ENCODE data around the gene DNAH2.
"Not testable (repeated sequence)": the region's sequence is repeated elsewhere in the genome, so short reads cannot be mapped to it uniquely, and the experiment has no call there.

Gene DNAH2

DNA sequence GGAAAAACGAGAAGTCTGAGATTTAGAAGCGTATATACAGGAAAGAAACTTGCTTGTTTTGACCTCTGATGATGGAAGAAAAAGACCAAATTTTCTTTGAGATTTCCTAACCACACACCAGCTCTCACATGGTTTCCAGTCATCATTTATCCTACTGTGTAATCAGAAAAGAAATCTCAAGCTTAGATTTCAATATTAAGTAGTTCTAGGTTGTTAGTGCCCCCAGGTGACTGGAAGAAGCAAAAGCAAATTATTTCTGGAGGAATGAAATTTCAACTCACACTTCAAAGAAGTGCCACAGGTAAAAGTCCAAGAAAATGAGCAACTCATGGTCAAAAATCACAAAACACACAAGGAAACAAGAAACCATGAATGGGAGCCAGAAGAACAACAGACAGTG lies 64.7 kb downstream of the DNAH2 start:
- no peak for DNase-seq

DNA sequence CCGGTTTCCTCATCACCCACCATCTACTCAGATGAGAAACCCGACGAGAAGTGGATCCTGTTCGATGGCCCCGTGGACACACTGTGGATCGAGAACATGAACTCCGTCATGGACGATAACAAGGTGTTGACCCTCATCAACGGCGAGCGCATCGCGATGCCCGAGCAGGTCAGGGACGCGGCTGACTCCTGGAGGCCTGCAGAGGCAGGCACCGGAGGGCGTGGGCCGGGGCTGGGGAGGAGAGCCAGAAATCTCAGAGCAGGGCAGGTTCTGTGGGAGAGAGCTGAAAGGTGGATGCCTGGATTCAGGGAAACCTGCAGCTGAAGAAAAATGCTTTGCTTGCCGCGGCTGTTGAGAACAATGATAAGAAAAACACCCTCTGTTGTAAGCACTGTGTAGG lies 69.3 kb downstream of the DNAH2 start:
- no peak for DNase-seq

DNA sequence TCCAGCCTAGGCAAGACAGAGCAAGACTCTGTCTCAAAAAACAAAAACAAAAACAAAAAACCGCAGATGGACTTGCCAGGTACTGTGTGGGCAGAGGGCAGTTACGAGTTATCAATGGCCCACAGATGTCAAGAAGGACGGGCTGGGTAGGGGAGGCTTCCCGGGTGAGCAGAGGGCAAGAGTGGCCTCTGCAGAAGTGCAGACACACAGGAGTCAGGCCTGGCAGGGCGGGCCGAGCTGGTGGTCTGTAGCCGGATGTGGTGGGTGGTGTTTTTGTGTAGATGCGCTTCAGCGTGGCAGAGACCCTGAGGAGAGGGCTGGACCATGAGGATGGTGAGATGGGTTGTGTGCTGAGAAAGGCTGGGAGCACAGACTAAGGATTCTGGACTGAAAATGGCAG lies 71.6 kb downstream of the DNAH2 start:
- peak; percentile 7 for DNase-seq

DNA sequence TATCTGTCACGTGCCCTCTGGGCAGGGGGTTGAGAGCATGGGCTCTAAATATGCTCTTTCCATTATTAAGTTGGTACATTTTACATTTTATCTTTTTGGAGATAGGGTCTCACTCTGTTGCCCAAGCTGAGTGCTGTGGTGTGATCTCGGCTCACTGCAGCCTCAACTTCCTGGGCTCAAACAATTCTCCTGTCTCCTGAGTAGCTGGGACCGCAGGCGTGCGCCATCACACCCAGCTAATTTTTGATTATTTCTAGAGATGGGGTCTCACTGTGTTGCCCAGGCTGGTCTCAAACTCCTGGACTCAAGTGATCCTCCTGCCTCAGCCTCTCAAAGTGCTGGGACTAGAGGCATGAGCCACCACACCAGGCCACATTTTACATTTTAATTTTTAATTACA lies 72.6 kb downstream of the DNAH2 start:
- DNase-seq, result no peak

DNA sequence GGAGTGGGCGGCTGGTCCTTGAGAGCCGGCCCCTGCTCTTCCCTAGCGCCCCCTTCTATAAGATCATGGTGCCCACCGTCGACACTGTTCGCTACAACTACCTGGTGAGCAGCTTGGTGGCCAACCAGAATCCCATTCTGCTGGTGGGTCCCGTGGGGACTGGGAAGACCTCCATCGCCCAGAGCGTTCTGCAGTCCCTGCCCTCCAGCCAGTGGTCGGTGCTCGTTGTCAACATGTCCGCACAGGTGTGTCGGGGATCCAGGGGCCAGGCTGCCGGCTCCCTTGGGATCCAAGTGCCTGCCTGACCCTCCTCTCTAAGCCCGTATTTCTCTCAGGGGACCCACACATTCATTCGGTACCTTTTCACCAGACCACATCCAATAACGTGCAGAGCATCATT lies 75.1 kb downstream of the DNAH2 start:
- no peak for DNase-seq

DNA sequence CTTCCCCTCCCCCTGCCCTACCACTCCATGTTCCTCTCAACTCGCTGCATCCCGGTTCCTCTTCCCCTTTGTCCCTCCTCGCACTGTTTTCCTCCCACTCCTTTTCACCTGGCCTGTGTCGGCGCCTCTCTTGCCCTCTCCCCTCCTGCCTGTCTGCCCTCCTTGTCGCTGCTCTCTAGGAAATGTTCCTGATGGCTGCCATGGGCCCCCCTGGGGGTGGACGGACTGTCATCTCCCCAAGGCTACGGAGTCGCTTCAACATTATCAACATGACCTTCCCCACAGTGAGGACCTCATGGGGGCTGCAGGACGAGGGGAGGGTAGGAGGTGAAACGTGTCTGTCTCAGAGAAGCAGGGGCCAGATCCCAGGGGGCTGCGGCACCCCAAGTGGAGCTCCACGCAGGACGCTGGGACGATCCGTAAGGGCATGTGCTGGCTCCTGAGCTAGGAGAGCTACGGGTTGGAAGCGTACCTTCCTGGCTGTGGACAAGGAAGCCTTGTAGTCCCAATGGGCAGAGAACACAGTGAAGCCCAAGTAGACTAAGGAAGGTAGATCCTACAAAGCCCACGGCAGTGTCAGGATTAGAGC lies 76.6 kb downstream of the DNAH2 start:
- DNase-seq, result no peak

DNA sequence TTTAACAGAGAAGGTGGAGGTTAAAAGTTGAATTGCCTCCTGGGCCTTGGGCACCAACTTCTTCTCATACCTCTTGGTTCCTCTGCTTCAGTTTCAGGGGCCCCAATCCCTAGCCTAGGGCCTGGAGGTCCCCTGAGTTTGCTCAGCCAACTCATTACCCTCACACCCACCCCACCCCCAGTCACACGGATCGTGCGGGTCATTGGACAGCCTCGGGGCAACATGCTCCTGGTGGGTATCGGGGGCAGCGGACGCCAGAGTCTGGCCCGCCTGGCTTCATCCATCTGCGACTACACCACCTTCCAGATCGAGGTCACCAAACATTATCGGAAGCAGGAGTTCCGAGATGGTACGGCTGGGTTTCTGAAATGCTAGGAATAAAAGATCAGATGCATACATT lies 80.4 kb downstream of the DNAH2 start:
- DNase-seq, result no peak

DNA sequence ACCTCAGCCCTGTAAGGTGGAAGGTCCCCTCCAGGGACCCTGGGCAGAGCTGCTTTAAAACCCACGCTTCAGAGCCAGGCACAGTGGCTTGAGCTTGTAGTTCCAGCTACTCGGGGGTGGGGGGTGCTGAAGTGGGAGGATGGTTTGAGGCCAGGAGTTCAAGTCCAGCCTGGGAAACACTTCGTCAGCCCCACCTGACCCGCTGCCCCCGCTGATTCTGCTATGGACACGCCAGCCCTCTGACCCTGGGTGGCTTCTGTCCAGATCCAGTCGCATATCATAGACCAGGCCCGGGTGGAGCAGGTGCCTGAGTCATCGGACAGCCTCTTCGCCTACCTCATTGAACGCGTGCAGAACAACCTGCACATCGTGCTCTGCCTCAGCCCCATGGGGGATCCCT lies 81.3 kb downstream of the DNAH2 start:
- DNase-seq, result no peak

DNA sequence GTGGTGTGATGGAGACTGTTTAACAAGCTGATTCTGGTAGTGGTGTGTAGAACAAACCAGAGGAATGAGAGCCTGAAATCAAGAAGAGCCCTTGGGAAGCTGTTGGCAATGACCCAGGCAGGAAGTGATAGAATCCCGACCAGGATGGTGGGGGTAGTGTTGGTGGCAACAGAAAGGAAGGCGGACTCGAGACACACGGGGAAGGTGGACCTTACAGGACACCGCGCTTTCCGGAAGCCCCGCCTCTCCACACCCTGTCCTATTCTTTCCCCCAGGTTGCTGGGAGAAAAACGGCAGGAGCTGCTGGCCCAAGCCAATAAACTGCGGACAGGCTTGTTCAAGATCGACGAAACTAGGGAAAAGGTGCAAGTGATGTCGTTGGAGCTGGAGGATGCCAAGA lies 86.4 kb downstream of the DNAH2 start:
- no peak for DNase-seq

DNA sequence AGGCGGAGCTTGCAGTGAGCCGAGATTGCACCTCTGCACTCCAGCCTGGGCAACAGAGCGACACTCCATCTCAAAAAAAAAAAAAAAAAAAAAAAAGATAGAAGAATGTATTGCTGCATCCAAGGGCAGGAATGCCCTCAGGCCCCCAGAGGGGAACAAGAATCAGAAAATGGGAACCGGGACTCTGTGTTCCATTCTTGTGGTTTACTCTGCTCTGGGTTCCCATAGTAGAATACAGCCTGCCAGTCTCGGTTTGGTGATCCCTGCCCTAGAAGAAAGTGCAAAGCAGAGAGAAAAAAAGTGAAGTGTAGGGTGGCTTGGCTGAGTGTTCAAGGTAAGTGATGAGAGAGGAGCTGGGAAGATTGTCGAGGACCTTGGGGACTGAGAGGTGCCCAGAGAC lies 89.0 kb downstream of the DNAH2 start:
- no peak for DNase-seq

DNA sequence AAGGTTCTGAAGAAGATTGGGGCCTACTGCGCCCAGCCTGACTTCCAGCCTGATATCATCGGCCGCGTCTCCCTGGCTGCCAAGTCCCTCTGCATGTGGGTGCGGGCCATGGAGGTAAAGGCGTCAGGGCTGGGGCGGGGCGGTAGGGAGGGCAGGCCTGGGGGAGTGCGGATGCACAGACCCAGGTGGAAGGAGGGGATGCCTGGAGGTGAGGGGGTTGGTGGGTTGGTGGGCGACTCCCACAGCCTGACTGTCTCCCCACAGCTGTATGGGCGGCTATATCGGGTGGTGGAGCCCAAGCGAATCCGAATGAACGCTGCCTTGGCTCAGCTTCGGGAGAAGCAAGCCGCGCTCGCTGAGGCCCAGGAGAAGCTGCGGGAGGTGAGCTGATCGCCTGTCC lies 89.7 kb downstream of the DNAH2 start:
- DNase-seq, result no peak

DNA sequence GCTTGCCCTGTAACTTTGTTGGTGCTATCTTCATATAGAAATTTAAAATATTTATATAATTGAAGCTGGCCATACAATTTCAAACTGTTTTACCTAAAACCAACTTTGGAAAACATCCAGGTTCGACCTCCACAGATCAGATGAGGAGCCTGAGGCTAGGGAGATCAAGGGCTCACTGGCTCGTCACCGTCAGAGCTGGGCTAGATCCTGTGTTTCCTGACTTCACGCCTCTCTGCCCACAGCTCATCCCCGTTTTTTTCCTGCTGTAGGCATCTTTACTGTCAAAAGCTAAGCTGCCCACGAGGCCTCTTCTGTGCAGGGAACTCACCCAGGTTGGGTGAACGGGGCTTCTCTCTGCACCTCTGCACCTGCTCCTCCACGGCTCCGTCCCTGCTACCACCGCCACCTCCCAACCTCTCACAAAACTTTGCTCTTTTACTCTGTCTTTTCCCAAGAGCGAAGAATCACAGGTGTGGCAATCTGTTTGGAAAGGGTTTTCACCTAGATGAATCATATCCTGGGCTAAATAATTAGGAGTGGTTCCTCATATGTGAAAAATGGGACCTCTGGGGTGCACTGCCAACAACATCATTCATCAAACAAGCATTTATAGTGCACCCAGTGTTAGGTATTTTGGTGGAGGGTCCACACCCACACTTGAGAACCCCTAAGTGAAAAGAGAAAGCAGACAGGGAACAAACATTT lies 91.7 kb downstream of the DNAH2 start:
- DNase-seq, result no peak

DNA sequence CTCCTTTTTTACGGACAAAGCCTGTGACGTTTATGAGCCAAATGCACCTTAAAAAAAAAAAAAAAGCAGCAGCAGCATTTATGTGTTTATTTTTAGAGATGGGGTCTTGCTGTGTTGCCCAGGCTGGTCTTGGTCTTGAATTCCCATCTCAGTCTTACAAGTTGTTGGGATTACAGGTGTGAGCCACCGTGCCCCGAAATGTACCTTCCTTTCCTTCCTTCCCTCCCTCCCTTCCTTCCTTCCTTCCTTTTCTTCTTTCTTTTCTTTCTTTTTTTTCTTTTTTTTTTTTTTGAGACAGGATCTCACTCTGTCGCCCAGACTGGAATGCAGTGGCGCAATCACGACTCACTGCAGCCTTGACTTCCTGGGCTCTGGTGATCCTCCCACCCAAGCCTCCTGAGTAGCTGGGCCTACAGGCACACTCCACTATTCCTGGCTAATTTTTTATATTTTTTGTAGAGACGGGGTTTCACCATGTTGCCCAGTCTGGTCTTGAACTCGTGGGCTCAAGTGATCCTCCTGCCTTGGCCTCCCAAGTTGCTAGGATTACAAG lies 92.3 kb downstream of the DNAH2 start:
- not testable (repeated sequence) for DNase-seq

DNA sequence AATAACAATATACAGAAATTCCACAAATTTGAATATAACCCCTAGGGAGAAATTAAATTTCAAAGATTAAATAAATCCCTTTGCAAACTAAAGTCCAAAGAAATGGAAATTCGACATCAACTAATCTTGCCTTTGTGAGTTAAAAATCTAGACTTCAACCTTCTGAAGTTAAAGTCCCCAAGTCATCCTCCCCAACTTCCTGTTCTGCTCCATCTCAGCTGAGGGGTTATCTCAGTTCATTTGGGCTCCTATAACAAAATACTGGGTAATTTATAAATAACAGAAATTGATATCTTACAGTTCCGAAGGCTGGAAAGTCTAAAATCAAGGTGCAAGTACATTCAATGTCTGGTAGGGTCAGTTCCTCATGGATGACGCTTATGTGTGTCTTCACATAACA lies 93.7 kb downstream of the DNAH2 start:
- no peak for DNase-seq

DNA sequence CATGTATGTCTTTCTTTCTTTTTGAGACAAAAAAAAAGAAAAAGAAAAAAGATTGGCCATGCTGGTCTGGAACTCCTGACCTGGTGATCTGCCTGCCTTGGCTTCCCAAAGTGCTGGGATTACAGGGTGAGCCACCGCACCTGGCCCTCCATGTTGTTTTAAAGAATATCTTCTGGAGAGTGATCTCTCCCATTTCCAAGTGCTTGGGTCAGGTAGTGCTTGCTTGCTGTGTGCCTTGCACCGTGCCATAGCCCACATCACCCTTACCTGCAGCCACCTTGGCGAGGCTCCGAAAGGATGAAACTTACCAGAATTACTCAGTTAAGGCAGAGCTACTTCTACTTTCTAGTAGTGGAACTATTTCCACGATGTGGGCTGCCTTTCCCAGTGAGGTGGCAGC lies 97.4 kb downstream of the DNAH2 start:
- no peak for DNase-seq

DNA sequence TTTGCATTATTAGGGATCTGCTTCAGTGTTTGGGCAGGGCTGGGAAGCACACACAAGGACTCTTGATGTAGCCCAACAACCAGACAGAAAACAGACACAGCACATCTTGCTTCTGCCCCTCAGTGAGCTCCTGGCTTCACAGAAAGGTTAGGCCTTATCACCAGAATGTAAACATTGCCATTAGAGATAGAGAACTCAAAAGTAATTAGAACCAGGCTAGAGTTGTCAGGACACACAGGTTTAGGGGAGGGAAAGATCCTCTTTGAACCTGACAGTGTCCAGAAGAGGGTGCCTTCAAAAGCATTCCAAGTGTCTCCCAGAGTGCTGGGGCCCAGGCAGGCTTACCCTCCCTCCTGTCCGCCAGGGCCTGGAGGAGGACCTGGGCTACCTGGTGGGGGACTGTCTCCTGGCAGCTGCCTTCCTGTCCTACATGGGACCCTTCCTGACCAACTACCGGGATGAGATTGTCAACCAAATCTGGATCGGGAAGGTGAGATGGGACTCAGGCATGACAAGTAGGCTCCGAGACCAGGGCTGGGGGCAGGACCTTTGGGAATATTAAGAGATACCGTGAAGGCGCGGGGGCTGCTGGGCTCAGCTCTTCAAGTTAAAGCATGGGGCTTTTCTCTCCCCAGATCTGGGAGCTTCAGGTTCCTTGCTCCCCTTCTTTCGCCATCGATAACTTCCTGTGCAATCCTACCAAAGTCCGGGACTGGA lies 99.5 kb downstream of the DNAH2 start:
- no peak for DNase-seq

DNA sequence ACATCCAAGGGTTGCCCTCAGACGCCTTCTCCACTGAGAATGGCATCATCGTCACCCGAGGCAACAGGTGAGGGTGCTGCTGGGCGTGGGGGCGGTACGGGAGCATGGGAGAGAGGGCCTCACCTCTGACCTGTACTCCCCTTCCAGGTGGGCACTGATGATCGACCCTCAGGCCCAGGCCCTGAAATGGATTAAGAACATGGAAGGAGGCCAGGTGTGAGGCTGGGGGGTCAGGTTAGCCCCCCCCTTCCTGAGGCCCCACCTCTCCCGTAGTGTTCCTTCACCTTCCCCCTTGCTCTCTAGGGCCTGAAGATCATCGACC lies 100.1 kb downstream of the DNAH2 start:
- no peak for DNase-seq

DNA sequence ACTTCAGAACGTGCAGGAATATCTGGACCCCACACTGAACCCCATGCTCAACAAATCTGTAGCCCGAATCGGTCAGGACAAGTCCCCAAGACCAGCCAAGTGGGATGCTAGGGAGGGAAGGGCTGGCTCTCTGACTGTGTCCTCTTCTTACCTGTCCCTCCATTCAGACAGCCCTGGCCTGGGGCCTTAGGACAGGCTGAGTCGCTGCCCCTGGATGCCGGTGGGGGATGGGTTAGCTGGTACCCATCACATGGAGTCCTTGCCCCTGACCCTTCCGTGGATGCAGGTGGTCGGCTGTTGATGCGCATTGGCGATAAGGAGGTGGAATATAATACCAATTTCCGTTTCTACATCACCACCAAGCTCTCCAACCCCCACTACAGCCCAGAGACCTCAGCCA lies 100.5 kb downstream of the DNAH2 start:
- no peak for DNase-seq

DNA sequence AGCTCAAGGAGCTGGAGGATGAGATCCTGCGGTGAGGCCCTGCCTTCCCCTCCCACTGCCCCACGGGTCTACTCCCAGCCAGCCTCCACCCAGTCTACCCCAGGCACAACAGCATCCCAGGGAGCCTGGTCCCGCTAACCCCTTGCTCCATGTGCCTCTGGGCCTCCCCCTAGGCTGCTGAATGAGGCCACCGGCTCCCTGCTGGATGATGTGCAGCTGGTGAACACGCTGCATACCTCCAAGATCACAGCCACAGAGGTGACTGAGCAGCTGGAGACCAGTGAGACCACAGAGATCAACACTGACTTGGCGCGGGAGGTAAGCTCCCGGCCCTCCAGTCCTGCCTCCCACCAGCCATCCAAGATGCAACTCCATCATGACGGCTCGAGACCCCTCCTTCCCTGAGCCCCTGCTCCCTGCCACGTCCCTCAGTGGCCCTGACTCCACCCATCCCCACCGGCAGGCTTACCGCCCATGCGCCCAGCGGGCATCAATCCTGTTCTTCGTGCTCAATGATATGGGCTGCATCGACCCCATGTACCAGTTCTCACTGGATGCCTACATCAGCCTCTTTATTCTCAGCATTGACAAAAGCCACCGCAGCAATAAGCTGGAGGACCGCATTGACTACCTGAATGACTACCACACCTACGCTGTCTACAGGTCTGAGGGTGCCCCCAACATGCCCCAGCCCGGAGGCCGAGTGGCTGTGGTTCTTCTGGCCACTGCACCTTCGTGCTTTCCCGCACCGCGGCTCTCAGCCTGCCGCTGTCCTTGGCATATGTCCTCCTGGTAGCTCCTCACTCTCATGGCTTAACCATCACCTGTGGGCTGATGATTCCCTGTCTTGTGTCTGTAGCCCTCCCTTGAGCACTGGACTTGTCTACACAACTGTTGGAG lies 101.5 kb downstream of the DNAH2 start:
- no peak for DNase-seq

DNA sequence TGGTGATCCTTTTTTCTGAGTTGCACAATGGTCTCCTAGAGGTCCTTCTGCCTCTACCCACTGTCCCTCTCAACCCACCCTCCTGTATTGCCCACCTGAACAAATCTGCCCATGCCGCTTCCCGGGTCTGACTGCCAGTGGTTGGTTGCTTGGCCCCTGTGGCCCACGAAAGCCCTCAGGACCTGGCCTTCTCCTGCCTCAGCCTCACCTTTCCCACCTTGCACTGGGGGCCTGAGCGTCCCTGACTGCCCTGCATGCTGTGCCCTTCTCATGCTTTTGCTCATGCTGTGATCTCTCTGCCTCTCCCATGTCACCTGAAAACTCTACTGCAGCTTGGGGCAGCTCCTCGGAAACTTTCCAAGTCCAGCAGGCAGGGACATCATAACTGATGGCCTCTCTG lies 102.7 kb downstream of the DNAH2 start:
- DNase-seq, result no peak

DNA sequence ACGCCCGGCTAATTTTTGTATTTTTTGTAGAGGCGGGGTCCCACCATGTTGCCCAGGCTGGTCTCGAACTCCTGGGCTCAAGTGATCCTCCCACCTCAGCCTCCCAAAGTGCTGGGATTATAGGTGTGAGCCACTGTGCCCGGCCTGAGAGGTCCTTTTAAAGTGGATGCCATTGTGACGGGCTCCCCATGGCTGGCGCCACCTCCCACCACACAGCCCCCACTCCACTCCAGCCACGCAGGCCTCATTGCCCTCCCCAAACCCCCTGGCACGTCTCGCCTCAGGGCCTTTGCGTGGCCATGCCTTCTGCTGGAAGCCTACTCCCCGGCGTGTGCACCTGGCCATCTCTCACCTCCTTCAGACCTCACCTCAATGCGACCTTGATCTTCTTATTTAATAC lies 104.6 kb downstream of the DNAH2 start:
- DNase-seq, result no peak

DNA sequence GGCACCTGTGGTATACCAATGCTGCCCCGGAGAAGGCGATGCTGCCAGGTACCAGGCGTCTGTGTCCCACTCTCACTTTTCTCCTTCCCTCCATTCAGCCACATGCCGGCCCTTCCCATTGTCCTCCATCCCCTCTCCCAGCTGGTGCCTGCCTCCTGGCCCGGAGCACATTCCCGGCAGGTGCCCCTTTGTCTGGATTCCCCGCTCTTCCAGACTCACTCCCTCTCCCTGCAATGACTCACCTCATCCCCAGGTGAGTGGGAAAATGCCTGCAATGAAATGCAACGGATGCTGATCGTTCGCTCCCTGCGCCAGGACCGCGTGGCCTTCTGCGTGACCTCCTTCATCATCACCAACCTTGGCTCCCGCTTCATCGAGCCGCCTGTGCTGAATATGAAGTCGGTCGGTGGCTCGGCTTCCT lies 106.0 kb downstream of the DNAH2 start:
- no peak for DNase-seq
